NCI-H69 (cell line): ENCODE data around the gene HECTD3.

Experiments used
- DNase-seq: peaks from one replicate; lab custom pipeline; 2025; lab: John Stamatoyannopoulos, UW

Gene HECTD3

GRCh38 chr1:45010855-45011811 lies at the start of gene HECTD3:
HECTD3 (minus strand) TSS chr1:45011324; CDS start chr1:45011257, 67 bp downstream.
- DNase-seq, result peak; percentile 83

- no peak for DNase-seq
These were observed 48.7 kb upstream of the HECTD3 start for GRCh38 chr1:45059829-45060228.

GRCh38 chr1:45057542-45057941 lies 46.4 kb upstream of the HECTD3 start:
- DNase-seq, result no peak

- DNase-seq, result no peak
These were observed 40.1 kb upstream of the HECTD3 start for GRCh38 chr1:45051005-45051772.

GRCh38 chr1:45047032-45047431 lies 35.9 kb upstream of the HECTD3 start:
- no peak for DNase-seq

GRCh38 chr1:45044916-45045315 lies 33.8 kb upstream of the HECTD3 start:
- DNase-seq, result no peak

- no peak for DNase-seq
These were observed 32.0 kb upstream of the HECTD3 start for GRCh38 chr1:45043094-45043493.

- DNase-seq, result no peak
These were observed 29.2 kb upstream of the HECTD3 start for GRCh38 chr1:45040297-45040696.

- DNase-seq, result no peak
These were observed 27.7 kb upstream of the HECTD3 start for GRCh38 chr1:45038661-45039364.

GRCh38 chr1:45038240-45038639 lies 27.1 kb upstream of the HECTD3 start:
- DNase-seq, result no peak

- DNase-seq, result no peak
These were observed 26.3 kb upstream of the HECTD3 start for GRCh38 chr1:45037456-45037855.

- no peak for DNase-seq
These were observed 24.6 kb upstream of the HECTD3 start for GRCh38 chr1:45035631-45036301.

- no peak for DNase-seq
These were observed 22.2 kb upstream of the HECTD3 start for GRCh38 chr1:45033356-45033755.

GRCh38 chr1:45032837-45033236 lies 21.7 kb upstream of the HECTD3 start:
- DNase-seq, result no peak

GRCh38 chr1:45026446-45026845 lies 15.3 kb upstream of the HECTD3 start:
- DNase-seq, result no peak

GRCh38 chr1:45023663-45024062 lies 12.5 kb upstream of the HECTD3 start:
- DNase-seq, result no peak

- peak; percentile 48 for DNase-seq
These were observed 7.6 kb upstream of the HECTD3 start for GRCh38 chr1:45018599-45019230.

GRCh38 chr1:45016767-45017166 lies 5.6 kb upstream of the HECTD3 start:
- DNase-seq, result no peak

GRCh38 chr1:45016090-45016697 lies 5.1 kb upstream of the HECTD3 start:
- no peak for DNase-seq

GRCh38 chr1:45015683-45016082 lies 4.6 kb upstream of the HECTD3 start:
- no peak for DNase-seq
